Measurements from ENCODE around the gene ELOVL6. TPM values are rescaled to one million over a fixed set of nuclear protein-coding genes. Genes with fewer than 3 reads are reported as not detected.
"Not testable (repeated sequence)": the region's sequence is repeated elsewhere in the genome, so short reads cannot be mapped to it uniquely, and the experiment has no call there.

ELOVL6 gene
- total and polyA plus RNA-seq, 2 donors (not counting 1 experiment from before 2014, with no cell fraction given), result 15.0 to 43.4 TPM

DNA sequence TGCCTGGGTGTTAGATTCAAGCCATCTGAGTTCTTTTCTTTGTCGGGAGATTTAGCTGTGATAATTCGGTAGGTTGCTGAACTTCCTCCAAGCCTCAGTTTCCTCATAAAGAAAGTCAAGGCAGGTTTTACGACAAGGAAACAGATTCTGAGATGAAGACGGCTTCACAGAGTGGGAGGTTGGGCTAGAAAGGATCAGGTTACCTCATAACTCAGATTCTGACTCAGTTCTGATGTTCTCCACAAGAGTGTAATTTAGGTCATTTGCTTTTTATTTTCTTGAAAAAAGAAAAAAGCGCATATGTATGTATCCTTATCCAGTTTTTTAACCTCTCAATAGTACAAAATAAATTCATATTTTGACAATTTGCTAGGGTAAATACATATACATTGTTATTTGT, 47.2 kb upstream of the ELOVL6 start:
- Histone ChIP-seq H4K20me1 (ENCODE audit: control insufficient read depth, extremely low read depth, insufficient read depth, low read length) (no peaks in the 10 kb centered on the region), H3K27ac (ENCODE audit: insufficient read depth, low read length) (no peak overlapping the region), H3K4me1 (ENCODE audit: control insufficient read depth, extremely low read depth, insufficient read depth, low read length) (no peaks in the 10 kb centered on the region), H3K4me3 (replicated peaks in 1 of 4; ENCODE audit: control extremely low read depth in 1 of 4, insufficient read depth in 1 of 4, low read depth in 3 of 4, low read length in 4 of 4) (no peak overlapping the region), H3K9me3 (ENCODE audit: control insufficient read depth, insufficient read depth, low read depth, low read length) (no peaks in the 10 kb centered on the region), H3K36me3 (ENCODE audit: control insufficient read depth, insufficient read depth, low read length) (no peaks in the 10 kb centered on the region), H3K4me2 (ENCODE audit: extremely low read depth, insufficient read depth, low read length) (no peak overlapping the region), H3K27me3 (ENCODE audit: control insufficient read depth, insufficient read depth, low read length) (no peaks in the 10 kb centered on the region), H3K79me2 (ENCODE audit: control insufficient read depth, insufficient read depth, low read length) (no peaks in the 10 kb centered on the region), H3K9ac (ENCODE audit: insufficient read depth, low read length) (no peak overlapping the region), H2AFZ (ENCODE audit: low read length) (no peak overlapping the region)
- TF ChIP-seq, protein P1, sequence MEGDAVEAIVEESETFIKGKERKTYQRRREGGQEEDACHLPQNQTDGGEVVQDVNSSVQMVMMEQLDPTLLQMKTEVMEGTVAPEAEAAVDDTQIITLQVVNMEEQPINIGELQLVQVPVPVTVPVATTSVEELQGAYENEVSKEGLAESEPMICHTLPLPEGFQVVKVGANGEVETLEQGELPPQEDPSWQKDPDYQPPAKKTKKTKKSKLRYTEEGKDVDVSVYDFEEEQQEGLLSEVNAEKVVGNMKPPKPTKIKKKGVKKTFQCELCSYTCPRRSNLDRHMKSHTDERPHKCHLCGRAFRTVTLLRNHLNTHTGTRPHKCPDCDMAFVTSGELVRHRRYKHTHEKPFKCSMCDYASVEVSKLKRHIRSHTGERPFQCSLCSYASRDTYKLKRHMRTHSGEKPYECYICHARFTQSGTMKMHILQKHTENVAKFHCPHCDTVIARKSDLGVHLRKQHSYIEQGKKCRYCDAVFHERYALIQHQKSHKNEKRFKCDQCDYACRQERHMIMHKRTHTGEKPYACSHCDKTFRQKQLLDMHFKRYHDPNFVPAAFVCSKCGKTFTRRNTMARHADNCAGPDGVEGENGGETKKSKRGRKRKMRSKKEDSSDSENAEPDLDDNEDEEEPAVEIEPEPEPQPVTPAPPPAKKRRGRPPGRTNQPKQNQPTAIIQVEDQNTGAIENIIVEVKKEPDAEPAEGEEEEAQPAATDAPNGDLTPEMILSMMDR (conservative IDR thresholded peaks at IDR 0.05 in 1 of 2, IDR thresholded peaks at IDR 0.05 in 1 of 2; ENCODE audit: low read depth in 1 of 2, low read length in 2 of 2), result no peak
- no peak for TF ChIP-seq EZH2 (IDR thresholded peaks at IDR 0.05; ENCODE audit: low read length, missing control alignments)
- DNase-seq (ENCODE audit: low read depth in 2 of 2), result peak; percentile 62 to 68

DNA sequence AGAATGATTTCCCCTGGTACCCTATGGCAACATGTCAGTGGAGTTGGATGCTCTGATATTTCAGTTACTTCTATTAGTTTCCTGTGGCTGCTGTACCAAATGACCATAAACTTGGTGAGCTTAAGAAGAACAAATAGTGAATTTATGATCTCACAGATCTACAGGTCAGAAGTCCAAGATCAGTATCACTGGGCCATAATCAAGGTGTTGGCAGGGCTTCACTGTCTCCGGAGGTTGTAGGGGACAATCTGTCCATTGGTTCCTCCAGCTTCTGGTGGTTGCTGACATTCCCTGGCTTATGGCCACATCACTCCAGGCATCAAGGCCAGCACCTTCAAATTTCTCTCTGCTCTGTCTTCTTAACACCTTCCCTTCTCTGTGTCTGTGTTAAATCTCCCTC, 37.9 kb upstream of the ELOVL6 start:
- H3K27me3 ChIP-seq (ENCODE audit: control insufficient read depth, insufficient read depth, low read length), result no peaks in the 10 kb centered on the region
- TF ChIP-seq EZH2 (IDR thresholded peaks at IDR 0.05; ENCODE audit: low read length, missing control alignments), result no peak
- TF ChIP-seq, protein P1 (conservative IDR thresholded peaks at IDR 0.05 in 1 of 2, IDR thresholded peaks at IDR 0.05 in 1 of 2; ENCODE audit: low read depth in 1 of 2, low read length in 2 of 2), result no peak
- DNase-seq (ENCODE audit: low read depth in 2 of 2), result no peak
- H3K4me1 ChIP-seq (ENCODE audit: control insufficient read depth, extremely low read depth, insufficient read depth, low read length), result no peaks in the 10 kb centered on the region
- no peak overlapping the region for H3K4me3 ChIP-seq (replicated peaks in 1 of 4; ENCODE audit: control extremely low read depth in 1 of 4, insufficient read depth in 1 of 4, low read depth in 3 of 4, low read length in 4 of 4)
- no peaks in the 10 kb centered on the region for H3K9me3 ChIP-seq (ENCODE audit: control insufficient read depth, insufficient read depth, low read depth, low read length)
- H2AFZ ChIP-seq (ENCODE audit: low read length), result no peak overlapping the region
- H3K79me2 ChIP-seq (ENCODE audit: control insufficient read depth, insufficient read depth, low read length), result no peaks in the 10 kb centered on the region
- no peak overlapping the region for H3K9ac ChIP-seq (ENCODE audit: insufficient read depth, low read length)
- H3K36me3 ChIP-seq (ENCODE audit: control insufficient read depth, insufficient read depth, low read length), result no peaks in the 10 kb centered on the region
- H3K4me2 ChIP-seq (ENCODE audit: extremely low read depth, insufficient read depth, low read length), result no peak overlapping the region
- H3K27ac ChIP-seq (ENCODE audit: insufficient read depth, low read length), result no peak overlapping the region
- H4K20me1 ChIP-seq (ENCODE audit: control insufficient read depth, extremely low read depth, insufficient read depth, low read length), result no peaks in the 10 kb centered on the region

DNA sequence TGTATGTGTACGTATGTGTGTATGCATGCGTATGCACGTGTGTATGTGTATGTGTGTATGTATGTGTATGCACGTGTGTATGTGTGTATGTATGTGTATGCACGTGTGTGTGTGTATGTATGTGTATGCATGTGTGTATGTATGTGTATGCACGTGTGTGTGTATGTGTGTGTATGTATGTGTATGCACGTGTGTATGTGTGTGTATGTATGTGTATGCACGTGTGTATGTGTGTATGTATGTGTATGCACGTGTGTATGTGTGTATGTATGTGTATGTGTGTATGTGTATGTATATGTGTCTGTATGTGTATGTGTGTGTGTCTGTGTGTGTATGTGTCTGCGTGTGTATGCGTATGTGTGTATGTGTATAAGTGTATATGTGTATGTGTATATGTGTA, 35.2 kb upstream of the ELOVL6 start:
- H3K36me3 ChIP-seq (ENCODE audit: control insufficient read depth, insufficient read depth, low read length); H3K4me3 ChIP-seq (replicated peaks in 1 of 4; ENCODE audit: control extremely low read depth in 1 of 4, insufficient read depth in 1 of 4, low read depth in 3 of 4, low read length in 4 of 4); H3K4me1 ChIP-seq (ENCODE audit: control insufficient read depth, extremely low read depth, insufficient read depth, low read length); H4K20me1 ChIP-seq (ENCODE audit: control insufficient read depth, extremely low read depth, insufficient read depth, low read length); H3K9ac ChIP-seq (ENCODE audit: insufficient read depth, low read length); H3K27ac ChIP-seq (ENCODE audit: insufficient read depth, low read length); DNase-seq (ENCODE audit: low read depth in 2 of 2); H3K27me3 ChIP-seq (ENCODE audit: control insufficient read depth, insufficient read depth, low read length); H3K79me2 ChIP-seq (ENCODE audit: control insufficient read depth, insufficient read depth, low read length); H3K9me3 ChIP-seq (ENCODE audit: control insufficient read depth, insufficient read depth, low read depth, low read length); H2AFZ ChIP-seq (ENCODE audit: low read length); H3K4me2 ChIP-seq (ENCODE audit: extremely low read depth, insufficient read depth, low read length): not testable (repeated sequence)
